HEK293 (cell line): Measurements from ENCODE around the gene ITPKC.

Experiments used
- BCL11A ChIP-seq: fragments of 450-650 bp; formaldehyde crosslinking; IDR thresholded peaks from 2 replicates; pipeline ENCODE4 v1.5.1; 2016; ENCODE audit warnings: low read depth, missing biosample characterization, missing genetic modification characterization
- GLIS2 ChIP-seq: fragments of 450-650 bp; formaldehyde crosslinking; IDR thresholded peaks from 2 replicates; pipeline ENCODE4 v1.5.1; 2016; ENCODE audit warnings: missing biosample characterization, missing genetic modification characterization
- KLF9 ChIP-seq: fragments of 450-650 bp; formaldehyde crosslinking; IDR thresholded peaks from 2 replicates; pipeline ENCODE4 v1.5.1; 2016; ENCODE audit warnings: missing biosample characterization, missing genetic modification characterization, low read depth
- YY2 ChIP-seq: fragments of 450-650 bp; formaldehyde crosslinking; IDR thresholded peaks from 2 replicates; pipeline ENCODE4 v1.5.1; 2016; ENCODE audit warnings: missing biosample characterization, missing genetic modification characterization
- ZBTB17 ChIP-seq: fragments of 450-650 bp; formaldehyde crosslinking; IDR thresholded peaks from 2 replicates; pipeline ENCODE4 v1.5.1; 2016; ENCODE audit warnings: missing biosample characterization, missing genetic modification characterization
- ZNF132 ChIP-seq: fragments of 450-650 bp; formaldehyde crosslinking; IDR thresholded peaks from 2 replicates; pipeline ENCODE4 v1.5.1; 2017; ENCODE audit warnings: missing biosample characterization, missing genetic modification characterization, borderline replicate concordance
- ZNF169 ChIP-seq: fragments of 450-650 bp; formaldehyde crosslinking; IDR thresholded peaks from 2 replicates; pipeline ENCODE4 v1.5.1; 2016; ENCODE audit warnings: missing biosample characterization, missing genetic modification characterization
- ZNF416 ChIP-seq: fragments of 450-650 bp; formaldehyde crosslinking; IDR thresholded peaks from 2 replicates; pipeline ENCODE4 v1.5.1; 2016; ENCODE audit warnings: missing biosample characterization, missing genetic modification characterization
- ZNF48 ChIP-seq: fragments of 450-650 bp; formaldehyde crosslinking; IDR thresholded peaks from 2 replicates; pipeline ENCODE4 v1.5.1; 2016; ENCODE audit warnings: missing biosample characterization, missing genetic modification characterization
- ZNF561 ChIP-seq: fragments of 450-650 bp; IDR thresholded peaks from 2 replicates; pipeline ENCODE4 v1.5.1; 2018; ENCODE audit warnings: missing biosample characterization, missing genetic modification characterization, borderline replicate concordance
- ZNF664 ChIP-seq: fragments of 450-650 bp; formaldehyde crosslinking; IDR thresholded peaks from 2 replicates; pipeline ENCODE4 v1.5.1; 2016; ENCODE audit warnings: missing biosample characterization, missing genetic modification characterization
- TF ChIP-seq, protein P1 (sequence below): fragments of 450-650 bp; formaldehyde crosslinking; IDR thresholded peaks from 2 replicates; pipeline ENCODE4 v1.5.1; 2016; ENCODE audit warnings: missing biosample characterization, missing genetic modification characterization
- TF ChIP-seq, protein P2 (sequence below): fragments of 450-650 bp; IDR thresholded peaks from 2 replicates; pipeline ENCODE4 v1.5.1; 2018; ENCODE audit warnings: missing biosample characterization, mild to moderate bottlenecking, missing genetic modification characterization

- TF ChIP-seq, protein P1, sequence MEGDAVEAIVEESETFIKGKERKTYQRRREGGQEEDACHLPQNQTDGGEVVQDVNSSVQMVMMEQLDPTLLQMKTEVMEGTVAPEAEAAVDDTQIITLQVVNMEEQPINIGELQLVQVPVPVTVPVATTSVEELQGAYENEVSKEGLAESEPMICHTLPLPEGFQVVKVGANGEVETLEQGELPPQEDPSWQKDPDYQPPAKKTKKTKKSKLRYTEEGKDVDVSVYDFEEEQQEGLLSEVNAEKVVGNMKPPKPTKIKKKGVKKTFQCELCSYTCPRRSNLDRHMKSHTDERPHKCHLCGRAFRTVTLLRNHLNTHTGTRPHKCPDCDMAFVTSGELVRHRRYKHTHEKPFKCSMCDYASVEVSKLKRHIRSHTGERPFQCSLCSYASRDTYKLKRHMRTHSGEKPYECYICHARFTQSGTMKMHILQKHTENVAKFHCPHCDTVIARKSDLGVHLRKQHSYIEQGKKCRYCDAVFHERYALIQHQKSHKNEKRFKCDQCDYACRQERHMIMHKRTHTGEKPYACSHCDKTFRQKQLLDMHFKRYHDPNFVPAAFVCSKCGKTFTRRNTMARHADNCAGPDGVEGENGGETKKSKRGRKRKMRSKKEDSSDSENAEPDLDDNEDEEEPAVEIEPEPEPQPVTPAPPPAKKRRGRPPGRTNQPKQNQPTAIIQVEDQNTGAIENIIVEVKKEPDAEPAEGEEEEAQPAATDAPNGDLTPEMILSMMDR (tag by site-specific recombination), result no peak
- TF ChIP-seq BCL11A (no peak), ZNF132 (tag by site-specific recombination) (no peak), KLF9 (no peak), ZNF416 (tag by site-specific recombination) (no peak), YY2 (no peak), ZNF561 (tag by site-specific recombination) (no peak), ZBTB17 (no peak), ZNF169 (tag by site-specific recombination) (no peak), GLIS2 (no peak), ZNF664 (tag by site-specific recombination) (no peak), ZNF48 (no peak)
- TF ChIP-seq, protein P2, sequence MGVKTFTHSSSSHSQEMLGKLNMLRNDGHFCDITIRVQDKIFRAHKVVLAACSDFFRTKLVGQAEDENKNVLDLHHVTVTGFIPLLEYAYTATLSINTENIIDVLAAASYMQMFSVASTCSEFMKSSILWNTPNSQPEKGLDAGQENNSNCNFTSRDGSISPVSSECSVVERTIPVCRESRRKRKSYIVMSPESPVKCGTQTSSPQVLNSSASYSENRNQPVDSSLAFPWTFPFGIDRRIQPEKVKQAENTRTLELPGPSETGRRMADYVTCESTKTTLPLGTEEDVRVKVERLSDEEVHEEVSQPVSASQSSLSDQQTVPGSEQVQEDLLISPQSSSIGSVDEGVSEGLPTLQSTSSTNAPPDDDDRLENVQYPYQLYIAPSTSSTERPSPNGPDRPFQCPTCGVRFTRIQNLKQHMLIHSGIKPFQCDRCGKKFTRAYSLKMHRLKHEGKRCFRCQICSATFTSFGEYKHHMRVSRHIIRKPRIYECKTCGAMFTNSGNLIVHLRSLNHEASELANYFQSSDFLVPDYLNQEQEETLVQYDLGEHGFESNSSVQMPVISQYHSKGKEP (tag by site-specific recombination), result no peak
Measured at GRCh38 chr19:40755248-40755624, 38.3 kb downstream of the ITPKC start.
